MCF 10A (cell line): ENCODE results near the gene ADH1C. TPM values are rescaled to one million over a fixed set of nuclear protein-coding genes. Genes with fewer than 3 reads are reported as not detected.
"Not testable (repeated sequence)": the region's sequence is repeated elsewhere in the genome, so short reads cannot be mapped to it uniquely, and the experiment has no call there.

Experiments
- BruUV-seq: library from RNA; stranded (reverse); fragments of 400-500 nt; replicated peaks from 2 replicates; lab custom pipeline; 2021; lab: Mats Ljungman, UMichigan
- CTCF ChIA-PET: fragments of 300-600 bp; sonication (Branson Sonifier 250); formaldehyde crosslinking; extraction: SDS; loops from one replicate; lab custom pipeline; 2021; ENCODE audit warnings: antibody characterized with exemption, inconsistent platforms; lab: Yijun Ruan, JAX
- POLR2A ChIA-PET: fragments of 300-600, 350-650 bp; sonication (Branson Sonifier 250); formaldehyde crosslinking; extraction: SDS; loops from one replicate; lab custom pipeline; 2020; ENCODE audit warnings: antibody characterized with exemption, inconsistent platforms; lab: Yijun Ruan, JAX
- DNase-seq: peaks from one replicate; pipeline ENCODE4 v3.0.0-alpha.2; 2018; ENCODE audit not compliant: unreplicated experiment
- H3K27ac Mint-ChIP-seq: one replicate; pipeline ENCODE4 v1.8.0; 2022; ENCODE audit warnings: mild to moderate bottlenecking, low read depth, mixed read lengths; ENCODE audit not compliant: unreplicated experiment
- H3K27me3 Mint-ChIP-seq: one replicate; pipeline ENCODE4 v1.8.0; 2022; ENCODE audit warnings: mixed read lengths; ENCODE audit not compliant: insufficient read depth, unreplicated experiment
- H3K36me3 Mint-ChIP-seq: one replicate; pipeline ENCODE4 v1.8.0; 2022; ENCODE audit warnings: mild to moderate bottlenecking, moderate library complexity, mixed read lengths; ENCODE audit not compliant: insufficient read depth, unreplicated experiment
- H3K4me1 Mint-ChIP-seq: one replicate; pipeline ENCODE4 v1.8.0; 2022; ENCODE audit warnings: mixed read lengths; ENCODE audit not compliant: insufficient read depth, unreplicated experiment
- H3K4me3 Mint-ChIP-seq: one replicate; pipeline ENCODE4 v1.8.0; 2022; ENCODE audit warnings: mild to moderate bottlenecking, moderate library complexity, mixed read lengths; ENCODE audit not compliant: unreplicated experiment
- H3K9me3 Mint-ChIP-seq: one replicate; pipeline ENCODE4 v1.8.0; 2022; ENCODE audit warnings: mixed read lengths; ENCODE audit not compliant: unreplicated experiment
- intact Hi-C: fragments of 100-400 bp; cut with micrococcal nuclease; formaldehyde crosslinking; loops from 2 replicates; pipeline ENCODE4 v1.14.1; 2022
- total RNA-seq: library from RNA; stranded (reverse); gene quantifications from 2 replicates; pipeline ENCODE4 v1.2.3, GENCODE V29; 2022
- TF ChIP-seq, protein P1 (sequence below): fragments of 200-600 bp; IDR thresholded peaks from one replicate; pipeline ENCODE4 v1.8.0; 2022; ENCODE audit warnings: antibody characterized with exemption, mild to moderate bottlenecking; ENCODE audit not compliant: unreplicated experiment

Gene ADH1C
- total RNA-seq, 1 experiment from 2014 or later = not detected

DNA sequence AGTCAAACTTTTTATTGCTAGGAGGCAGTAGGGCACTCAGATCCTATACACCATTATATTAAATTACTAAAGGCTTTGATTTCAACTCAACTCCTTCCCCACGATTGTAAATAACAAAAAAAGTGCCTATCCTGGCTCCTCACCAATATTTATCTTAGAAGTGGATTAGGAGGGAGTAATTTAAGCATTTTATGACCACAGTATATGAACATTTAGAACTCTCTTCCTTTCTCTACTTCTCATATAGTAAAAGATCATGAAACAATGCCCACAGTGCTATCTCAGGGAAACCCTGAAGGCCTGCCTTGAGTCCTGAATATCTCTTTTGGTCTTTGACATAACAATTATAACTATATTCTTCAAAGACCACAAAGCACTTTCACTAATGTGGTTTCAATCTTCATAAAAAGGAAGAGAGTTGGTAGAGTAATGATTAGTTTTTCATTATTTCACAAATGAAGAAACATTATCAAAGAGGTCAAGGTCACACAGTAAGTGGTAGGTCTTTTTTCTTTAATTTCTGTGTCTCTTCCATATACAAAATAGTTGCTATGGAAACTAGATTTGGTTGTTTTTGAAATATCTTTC is 29.1 kb upstream of the ADH1C start:
- Mint-ChIP-seq H3K27ac (no peak overlapping the region), H3K9me3 (peaks cover 7% of the 10 kb centered on the region)

DNA sequence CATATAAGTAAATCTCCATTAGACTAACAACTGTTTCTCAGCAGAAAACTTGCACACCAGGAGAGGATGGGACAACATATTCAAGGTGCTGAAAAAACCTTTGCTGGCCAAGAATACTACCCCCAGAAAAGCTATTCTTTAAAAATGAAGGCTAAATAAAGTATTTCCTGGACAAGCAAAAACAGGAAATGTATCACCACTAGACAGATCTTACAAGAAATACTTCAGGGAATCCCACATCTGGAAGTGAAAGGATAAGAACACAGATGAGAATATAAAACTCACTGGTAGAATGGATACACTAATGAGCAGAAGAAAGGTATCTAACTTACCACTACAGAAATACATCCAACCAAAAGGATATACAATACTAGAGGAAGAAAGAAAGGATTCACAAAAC is 27.0 kb upstream of the ADH1C start:
- ChIA-PET POLR2A (interaction anchor here (0.9 to 1.1 kb wide), 2 partner anchors 19 to 56 kb away, joined by 3 to 4 read pairs; no protein-coding TSS in a partner anchor), CTCF (interaction anchor here (0.6 kb wide), 1 partner anchor 214 kb away, joined by 4 read pairs; no protein-coding TSS in a partner anchor)
- no TSS peak for BruUV-seq
- H3K4me1 Mint-ChIP-seq = peaks cover 6% of the 10 kb centered on the region
- TF ChIP-seq, protein P1, sequence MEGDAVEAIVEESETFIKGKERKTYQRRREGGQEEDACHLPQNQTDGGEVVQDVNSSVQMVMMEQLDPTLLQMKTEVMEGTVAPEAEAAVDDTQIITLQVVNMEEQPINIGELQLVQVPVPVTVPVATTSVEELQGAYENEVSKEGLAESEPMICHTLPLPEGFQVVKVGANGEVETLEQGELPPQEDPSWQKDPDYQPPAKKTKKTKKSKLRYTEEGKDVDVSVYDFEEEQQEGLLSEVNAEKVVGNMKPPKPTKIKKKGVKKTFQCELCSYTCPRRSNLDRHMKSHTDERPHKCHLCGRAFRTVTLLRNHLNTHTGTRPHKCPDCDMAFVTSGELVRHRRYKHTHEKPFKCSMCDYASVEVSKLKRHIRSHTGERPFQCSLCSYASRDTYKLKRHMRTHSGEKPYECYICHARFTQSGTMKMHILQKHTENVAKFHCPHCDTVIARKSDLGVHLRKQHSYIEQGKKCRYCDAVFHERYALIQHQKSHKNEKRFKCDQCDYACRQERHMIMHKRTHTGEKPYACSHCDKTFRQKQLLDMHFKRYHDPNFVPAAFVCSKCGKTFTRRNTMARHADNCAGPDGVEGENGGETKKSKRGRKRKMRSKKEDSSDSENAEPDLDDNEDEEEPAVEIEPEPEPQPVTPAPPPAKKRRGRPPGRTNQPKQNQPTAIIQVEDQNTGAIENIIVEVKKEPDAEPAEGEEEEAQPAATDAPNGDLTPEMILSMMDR = no peak
- intact Hi-C loops = no loop called here
- H3K4me3 Mint-ChIP-seq = no peak overlapping the region
- H3K27me3 Mint-ChIP-seq = no peaks in the 10 kb centered on the region
- DNase-seq = no peak
- peaks cover 5% of the 10 kb centered on the region for H3K36me3 Mint-ChIP-seq
- peak overlapping the region; percentile 9 for H3K27ac Mint-ChIP-seq
- peaks cover 17% of the 10 kb centered on the region for H3K9me3 Mint-ChIP-seq

More for the DNA sequence above, 29.1 kb upstream of the ADH1C start:
- ChIA-PET CTCF (no interaction called here), POLR2A (no interaction called here)
- H3K4me3 Mint-ChIP-seq = no peak overlapping the region
- no TSS peak for BruUV-seq
- intact Hi-C loops = no loop called here
- no peak for DNase-seq
- H3K4me1 Mint-ChIP-seq = peaks cover 6% of the 10 kb centered on the region
- H3K27me3 Mint-ChIP-seq = no peaks in the 10 kb centered on the region
- peaks cover 5% of the 10 kb centered on the region for H3K36me3 Mint-ChIP-seq
- TF ChIP-seq, protein P1 = no peak

DNA sequence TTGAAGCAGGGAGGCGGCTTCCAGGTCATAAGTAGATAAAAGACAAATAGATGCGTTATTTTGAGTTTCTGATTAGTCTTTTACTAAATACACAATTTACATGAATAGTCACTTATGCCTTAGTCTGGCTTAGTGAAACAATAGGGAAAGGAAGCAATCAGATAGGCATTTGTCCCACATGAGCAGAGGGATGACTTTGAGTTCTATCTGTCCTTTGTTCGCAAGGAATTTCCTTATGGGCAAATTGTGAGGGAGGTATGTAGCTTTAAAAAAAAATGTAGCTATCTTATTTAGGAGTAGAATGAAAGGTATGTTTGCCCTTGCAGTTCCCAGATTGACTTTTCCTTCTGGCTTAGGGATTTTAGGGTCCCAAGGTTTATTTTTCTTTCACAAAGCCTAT is 26.3 kb upstream of the ADH1C start:
- POLR2A ChIA-PET = interaction anchor here (0.9 kb wide), 1 partner anchor 18 kb away, joined by 4 read pairs; no protein-coding TSS in a partner anchor
- TF ChIP-seq, protein P1 = no peak
- H3K9me3 Mint-ChIP-seq = peaks cover 18% of the 10 kb centered on the region
- H3K27me3 Mint-ChIP-seq = no peaks in the 10 kb centered on the region
- no peak for DNase-seq
- no peak overlapping the region for H3K27ac Mint-ChIP-seq
- BruUV-seq = no TSS peak
- peaks cover 5% of the 10 kb centered on the region for H3K36me3 Mint-ChIP-seq
- CTCF ChIA-PET = interaction anchor here (1.5 to 2.1 kb wide), 2 partner anchors 9 to 24 kb away, joined by 4 to 7 read pairs; no protein-coding TSS in a partner anchor
- intact Hi-C loops = no loop called here
- peaks cover 6% of the 10 kb centered on the region for H3K4me1 Mint-ChIP-seq
- H3K4me3 Mint-ChIP-seq = no peak overlapping the region

DNA sequence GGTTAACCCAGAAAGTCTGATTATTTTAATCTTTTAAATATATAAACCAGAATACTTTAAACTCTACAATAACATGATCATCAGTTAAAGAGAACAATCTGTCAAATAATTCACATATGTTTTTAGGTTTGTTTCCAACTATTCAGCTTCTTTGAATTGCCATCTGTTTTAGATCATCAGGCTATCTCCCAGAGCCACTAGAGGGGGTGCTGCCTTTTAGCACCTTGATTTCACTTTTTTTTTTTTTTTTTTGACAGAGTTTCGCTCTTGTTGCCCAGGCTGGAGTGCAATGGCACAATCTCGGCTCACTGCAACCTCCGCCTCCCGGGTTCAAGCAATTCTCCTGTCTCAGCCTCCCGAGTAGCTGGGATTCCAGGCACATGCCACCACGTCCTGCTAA is 24.8 kb upstream of the ADH1C start:
- H3K9me3 Mint-ChIP-seq = peaks cover 21% of the 10 kb centered on the region
- H3K36me3 Mint-ChIP-seq, BruUV-seq, intact Hi-C loops, H3K27ac Mint-ChIP-seq, H3K4me1 Mint-ChIP-seq, H3K4me3 Mint-ChIP-seq, POLR2A ChIA-PET, H3K27me3 Mint-ChIP-seq: not testable (repeated sequence)
- peak; percentile 41 for DNase-seq
- CTCF ChIA-PET = interaction anchor here (0.6 to 2.1 kb wide), 9 partner anchors 10 to 825 kb away, joined by 3 to 7 read pairs (median 4); no protein-coding TSS in a partner anchor

DNA sequence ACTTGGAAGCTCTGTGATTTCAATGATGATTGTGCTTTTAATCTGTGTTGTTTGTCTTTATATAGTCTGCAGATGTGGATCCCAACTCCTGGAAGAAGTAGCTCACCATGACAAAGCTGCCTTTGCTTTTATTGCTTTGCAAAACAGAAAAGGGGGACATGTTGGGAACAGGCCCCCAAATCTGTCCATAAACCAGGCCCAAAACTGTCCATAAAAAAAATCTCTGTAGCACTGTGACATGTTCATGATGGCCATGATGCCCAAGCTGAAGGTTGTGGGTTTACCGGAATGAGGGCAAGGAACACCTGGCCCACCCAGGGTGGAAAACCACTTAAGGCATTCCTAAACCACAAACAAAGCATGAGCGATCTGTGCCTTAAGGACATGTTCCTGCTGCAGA is 19.9 kb upstream of the ADH1C start:
- DNase-seq, H3K4me1 Mint-ChIP-seq, H3K27me3 Mint-ChIP-seq, intact Hi-C loops, POLR2A ChIA-PET, H3K27ac Mint-ChIP-seq, H3K36me3 Mint-ChIP-seq, BruUV-seq, H3K4me3 Mint-ChIP-seq: not testable (repeated sequence)
- CTCF ChIA-PET = interaction anchor here (0.8 to 1.2 kb wide), 2 partner anchors 11 to 170 kb away, joined by 3 read pairs; no protein-coding TSS in a partner anchor
- peaks cover 14% of the 10 kb centered on the region for H3K9me3 Mint-ChIP-seq

DNA sequence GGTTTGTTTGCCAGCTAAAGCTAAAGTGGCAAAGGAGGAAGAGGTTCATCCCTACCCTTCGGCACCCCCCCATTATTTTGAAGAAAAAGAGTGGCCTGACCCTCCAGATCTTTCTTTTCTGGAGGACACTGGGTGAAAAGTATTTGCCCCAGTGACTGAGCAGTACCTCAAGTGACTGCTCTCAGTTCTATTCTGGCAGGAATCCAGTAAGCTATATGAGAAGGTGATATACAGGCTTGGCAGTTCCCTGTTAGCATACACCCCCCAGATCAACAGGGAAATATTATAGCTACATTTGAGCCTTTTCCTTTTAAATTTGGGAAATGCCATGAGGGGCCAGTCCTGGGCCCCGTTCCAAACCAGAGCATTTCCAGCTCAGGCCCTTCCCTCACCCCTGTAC is 15.3 kb upstream of the ADH1C start:
- DNase-seq, CTCF ChIA-PET: not testable (repeated sequence)
- POLR2A ChIA-PET = interaction anchor here (0.7 kb wide), 1 partner anchor 23 kb away, joined by 3 read pairs; no protein-coding TSS in a partner anchor

More for the DNA sequence above, 15.3 kb upstream of the ADH1C start:
- H3K4me3 Mint-ChIP-seq, BruUV-seq, H3K4me1 Mint-ChIP-seq, H3K27ac Mint-ChIP-seq, H3K27me3 Mint-ChIP-seq, H3K36me3 Mint-ChIP-seq, intact Hi-C loops, H3K9me3 Mint-ChIP-seq: not testable (repeated sequence)
